H9 (cell line): ENCODE results near the gene CRMP1. TPM values are rescaled to one million over a fixed set of nuclear protein-coding genes. Genes with fewer than 3 reads are reported as not detected.

Experiments
- DNase-seq: peaks from one replicate; pipeline ENCODE4 v3.0.0-alpha.2; 2017
- H2AFZ ChIP-seq: one replicate; pipeline ENCODE4 v1.6.1; 2013; ENCODE audit warnings: mild to moderate bottlenecking, low read length, control low read depth, moderate library complexity
- H2AK5ac ChIP-seq: 2 replicates; pipeline ENCODE4 v1.6.1; 2013; ENCODE audit warnings: low read length, control low read depth, mixed read lengths; ENCODE audit not compliant: insufficient read length
- H2BK120ac ChIP-seq: one replicate; pipeline ENCODE4 v1.6.1; 2013; ENCODE audit warnings: low read depth, mild to moderate bottlenecking, low read length, control low read depth, inconsistent platforms; ENCODE audit not compliant: poor library complexity, severe bottlenecking
- H2BK12ac ChIP-seq: 2 replicates; pipeline ENCODE4 v1.6.1; 2013; ENCODE audit warnings: low read length, control low read depth, mixed read lengths, low read depth; ENCODE audit not compliant: insufficient read length
- H2BK15ac ChIP-seq: 2 replicates; pipeline ENCODE4 v1.6.1; 2013; ENCODE audit warnings: low read depth, low read length, control low read depth
- H2BK20ac ChIP-seq: one replicate; pipeline ENCODE4 v1.6.1; 2013; ENCODE audit warnings: low read depth, mild to moderate bottlenecking, low read length, control low read depth, inconsistent platforms; ENCODE audit not compliant: poor library complexity, severe bottlenecking
- H2BK5ac ChIP-seq: 2 replicates; pipeline ENCODE4 v1.6.1; 2013; ENCODE audit warnings: low read length, control low read depth, mixed read lengths; ENCODE audit not compliant: insufficient read length
- H3K14ac ChIP-seq: 2 replicates; pipeline ENCODE4 v1.6.1; 2013; ENCODE audit warnings: low read length, control low read depth; ENCODE audit not compliant: insufficient read depth
- H3K18ac ChIP-seq: 2 replicates; pipeline ENCODE4 v1.6.1; 2013; ENCODE audit warnings: low read depth, mild to moderate bottlenecking, mixed read lengths, low read length, control low read depth; ENCODE audit not compliant: insufficient read length
- H3K23ac ChIP-seq: 2 replicates; pipeline ENCODE4 v1.6.1; 2013; ENCODE audit warnings: low read length, control low read depth, mixed read lengths, low read depth; ENCODE audit not compliant: insufficient read length
- H3K23me2 ChIP-seq: 2 replicates; pipeline ENCODE4 v1.6.1; 2013; ENCODE audit warnings: low read depth, mild to moderate bottlenecking, mixed read lengths, low read length, control low read depth; ENCODE audit not compliant: insufficient read length, poor library complexity, severe bottlenecking
- H3K27ac ChIP-seq: 2 replicates; pipeline ENCODE4 v1.5.1; 2013; ENCODE audit warnings: low read length, control low read depth, mixed read lengths, low read depth; ENCODE audit not compliant: insufficient read length
- H3K27me3 ChIP-seq: 2 replicates; pipeline ENCODE4 v1.6.1; 2013; ENCODE audit warnings: low read length, control low read depth, inconsistent platforms; ENCODE audit not compliant: insufficient read depth
- H3K4ac ChIP-seq: 2 replicates; pipeline ENCODE4 v1.6.1; 2013; ENCODE audit warnings: low read depth, mild to moderate bottlenecking, control low read depth, inconsistent platforms, low read length, moderate library complexity
- H3K4me1 ChIP-seq: 2 replicates; pipeline ENCODE4 v1.6.1; 2013; ENCODE audit warnings: low read length, control low read depth, inconsistent platforms; ENCODE audit not compliant: insufficient read depth
- H3K4me2 ChIP-seq: 2 replicates; pipeline ENCODE4 v1.6.1; 2013; ENCODE audit warnings: low read length, control low read depth, mixed read lengths; ENCODE audit not compliant: insufficient read length, insufficient read depth
- H3K56ac ChIP-seq: 2 replicates; pipeline ENCODE4 v1.6.1; 2013; ENCODE audit warnings: low read depth, mild to moderate bottlenecking, mixed read lengths, low read length, control low read depth; ENCODE audit not compliant: insufficient read length
- H3K79me1 ChIP-seq: 2 replicates; pipeline ENCODE4 v1.6.1; 2013; ENCODE audit warnings: low read depth, mild to moderate bottlenecking, moderate library complexity, low read length, control low read depth, inconsistent platforms; ENCODE audit not compliant: insufficient read depth, poor library complexity, severe bottlenecking
- H3K79me2 ChIP-seq: 2 replicates; pipeline ENCODE4 v1.6.1; 2013; ENCODE audit warnings: low read length, control low read depth, inconsistent platforms; ENCODE audit not compliant: insufficient read depth
- H3K9ac ChIP-seq: 2 replicates; pipeline ENCODE4 v1.6.1; 2013; ENCODE audit warnings: low read length, control low read depth, mixed read lengths; ENCODE audit not compliant: insufficient read length; ENCODE audit errors: extremely low read depth
- H3K9me3 ChIP-seq: one replicate; pipeline ENCODE4 v1.6.1; 2013; ENCODE audit warnings: low read depth, low read length, inconsistent platforms; ENCODE audit not compliant: control insufficient read depth
- H3T11ph ChIP-seq: one replicate; pipeline ENCODE4 v1.6.1; 2013; ENCODE audit warnings: mild to moderate bottlenecking, low read length, control low read depth, inconsistent platforms
- H4K20me1 ChIP-seq: one replicate; pipeline ENCODE4 v1.6.1; 2013; ENCODE audit not compliant: control insufficient read depth, insufficient read length, insufficient read depth
- H4K5ac ChIP-seq: 2 replicates; pipeline ENCODE4 v1.6.1; 2013; ENCODE audit warnings: low read depth, mild to moderate bottlenecking, mixed read lengths, low read length, control low read depth; ENCODE audit not compliant: insufficient read length
- H4K8ac ChIP-seq: replicated peaks from 2 replicates; pipeline ENCODE4 v1.6.1; 2013; ENCODE audit warnings: low read length, control low read depth, mixed read lengths, low read depth; ENCODE audit not compliant: insufficient read length
- H4K91ac ChIP-seq: 2 replicates; pipeline ENCODE4 v1.6.1; 2013; ENCODE audit warnings: low read depth, mild to moderate bottlenecking, moderate library complexity, mixed read lengths, low read length, control low read depth; ENCODE audit not compliant: insufficient read length
- H3K27ac Mint-ChIP-seq, 3 experiments: 2 replicates in 2 of 3; 3 replicates in 1 of 3; pipeline ENCODE4 v1.8.0; 2020 to 2021; ENCODE audit warnings: mixed read lengths in 3 of 3, mild to moderate bottlenecking in 1 of 3, moderate library complexity in 1 of 3
- H3K27me3 Mint-ChIP-seq: 2 replicates; pipeline ENCODE4 v1.8.0; 2021; ENCODE audit warnings: low read depth, mild to moderate bottlenecking, moderate library complexity, mixed read lengths
- H3K36me3 Mint-ChIP-seq, 3 experiments: 2 replicates in 2 of 3; 3 replicates in 1 of 3; pipeline ENCODE4 v1.8.0; 2020 to 2021; ENCODE audit warnings: low read depth in 3 of 3, mixed read lengths in 3 of 3; ENCODE audit not compliant: insufficient read depth in 1 of 3
- H3K4me1 Mint-ChIP-seq, 2 experiments: 2 replicates each; pipeline ENCODE4 v1.8.0; 2020; ENCODE audit warnings: mixed read lengths in 2 of 2
- H3K4me3 Mint-ChIP-seq, 2 experiments: 2 replicates in 1 of 2; 3 replicates in 1 of 2; pipeline ENCODE4 v1.8.0; 2020 to 2021; ENCODE audit warnings: mild to moderate bottlenecking in 2 of 2, mixed read lengths in 2 of 2, moderate library complexity in 1 of 2
- H3K9me3 Mint-ChIP-seq, 2 experiments: 2 replicates in 1 of 2; 3 replicates in 1 of 2; pipeline ENCODE4 v1.8.0; 2020; ENCODE audit warnings: mild to moderate bottlenecking in 2 of 2, mixed read lengths in 2 of 2, moderate library complexity in 1 of 2
- CTCF ChIP-seq: fragments of 200-600 bp; sonication (generic); conservative IDR thresholded peaks from 3 replicates; pipeline ENCODE4 v1.8.0; 2021; ENCODE audit warnings: antibody characterized with exemption, mild to moderate bottlenecking
- WGBS: extraction: QIAGEN DNeasy Blood & Tissue Kit; methylation state at CpG from one replicate; pipeline ENCODE4 v1.1.7; 2013; ENCODE audit warnings: missing lambda C conversion rate, low lambda C conversion rate, mixed read lengths; ENCODE audit not compliant: insufficient read length; ENCODE audit errors: extremely low coverage; 5-methylcytosine and 5-hydroxymethylcytosine counted together
- total RNA-seq: library from RNA; stranded (reverse); gene quantifications from 2 replicates; pipeline ENCODE4 v1.2.1, GENCODE V29; 2021

The CRMP1 gene
- total RNA-seq, 1 experiment from 2014 or later = 71.6 TPM

GRCh38 chr4:5888222-5889001 is 4.5 kb downstream of the CRMP1 start:
- Histone ChIP-seq H2BK120ac (no peak overlapping the region), H2AK5ac (no peak overlapping the region), H4K91ac (no peak overlapping the region), H2BK15ac (no peak overlapping the region), H3K27ac (no peak overlapping the region), H3K18ac (no peak overlapping the region), H4K8ac (no peak overlapping the region), H3K23me2 (peaks cover 20% of the 10 kb centered on the region), H3K4me1 (peaks cover 11% of the 10 kb centered on the region), H2BK5ac (no peak overlapping the region), H3K56ac (no peak overlapping the region), H3K9ac (peak overlapping the region; percentile 9), H3K9me3 (no peaks in the 10 kb centered on the region), H4K20me1 (no peaks in the 10 kb centered on the region), H4K5ac (no peak overlapping the region), H3K27me3 (peaks cover 14% of the 10 kb centered on the region; the same call in 1 of the 2 replicates), H3K14ac (no peak overlapping the region), H3K4ac (no peak overlapping the region), H3T11ph (no peak overlapping the region), H3K79me2 (peaks cover 29% of the 10 kb centered on the region), H2AFZ (no peak overlapping the region), H3K79me1 (peaks cover 3% of the 10 kb centered on the region), H3K23ac (no peak overlapping the region), H2BK12ac (no peak overlapping the region), H3K4me2 (peak overlapping the region; percentile 68), H2BK20ac (no peak overlapping the region)
- Mint-ChIP-seq H3K36me3 (peaks cover 0 to 3% (median 0%) of the 10 kb centered on the region in 3 experiments; a peak in 1 of 7 replicates), H3K27me3 (peaks cover 39% of the 10 kb centered on the region), H3K27ac (peak overlapping the region in 2 of 3 experiments; percentile 49 to 53; a peak in 2 of 7 replicates), H3K4me1 (peaks cover 49 to 51% of the 10 kb centered on the region in 2 experiments), H3K9me3 (peaks cover 0 to 8% of the 10 kb centered on the region in 2 experiments; a peak in 1 of 5 replicates), H3K4me3 (peak overlapping the region; percentile 68 to 84)
- WGBS = no CpG with 5 or more reads among the region's 81 CpGs
- peak; percentile 88 for DNase-seq
- peak; percentile 9; the same call in 1 of the 3 replicates for TF ChIP-seq CTCF
